Measurements from ENCODE around the gene DPCD. TPM values are rescaled to one million over a fixed set of nuclear protein-coding genes. Genes with fewer than 3 reads are reported as not detected.

Gene DPCD
- 10 to 100 TPM; 33.3 to 52.0 TPM for total RNA-seq
- polyA plus RNA-seq (2013, experiment 1 of 2): 43.1 TPM
- 46.7 TPM for polyA plus RNA-seq (2013, experiment 2 of 2)
- long read RNA-seq, experiment 1, transcript DPCD-202 (6 exons, 858 nt): major isoform, 12 of 17 reads
- long read RNA-seq, experiment 1, partial matches to known transcripts: 2 of 17 reads
- long read RNA-seq, experiment 1, other reads (novel, unspliced or antisense): 3 of 17 reads
- long read RNA-seq, experiment 2, transcript DPCD-202 (6 exons, 858 nt): major isoform, 66 of 77 reads
- long read RNA-seq, experiment 2, partial matches to known transcripts: 5 of 77 reads
- long read RNA-seq, experiment 2, other reads (novel, unspliced or antisense): 6 of 77 reads
- long read RNA-seq, experiment 3, transcript DPCD-202 (6 exons, 858 nt): major isoform, 25 of 39 reads
- long read RNA-seq, experiment 3, partial matches to known transcripts: 9 of 39 reads
- long read RNA-seq, experiment 3, other reads (novel, unspliced or antisense): 5 of 39 reads
- long read RNA-seq, experiment 4, transcript DPCD-202 (6 exons, 858 nt): major isoform, 138 of 149 reads
- long read RNA-seq, experiment 4, partial matches to known transcripts: 2 of 149 reads
- long read RNA-seq, experiment 4, other reads (novel, unspliced or antisense): 7 of 149 reads

GRCh38 chr10:101587725-101588653 is at the start of gene DPCD, which contains the start of gene POLL:
Gene DPCD, plus strand, starts transcription at chr10:101588321. Its CDS starts 16 bp downstream, at chr10:101588337.
Gene POLL, minus strand, starts transcription at chr10:101588257. Its CDS starts 897 bp downstream, at chr10:101587360.
- Mint-ChIP-seq H3K4me3 (peak within 1 kb of the TSS; percentile 92), H3K9me3 (no peaks in the 10 kb centered on the region), H3K27ac (peak within 1 kb of the TSS; percentile 85), H3K27me3 (ENCODE audit: insufficient read depth) (no peaks in the 10 kb centered on the region), H3K36me3 (ENCODE audit: low read depth) (peaks cover 23% of the 10 kb centered on the region), H3K4me1 (peaks cover 18% of the 10 kb centered on the region)
- Histone ChIP-seq H3K27ac (ENCODE audit: low read depth, low read length) (no peak within 1 kb of the TSS), H3K4me3 (ENCODE audit: low read length) (peak within 1 kb of the TSS; percentile 90), H3K9ac (ENCODE audit: extremely low read depth, low read length, poor library complexity, severe bottlenecking) (peak within 1 kb of the TSS; percentile 57), H3K4me1 (ENCODE audit: control insufficient read depth, insufficient read depth, low read length) (no peaks in the 10 kb centered on the region), H3K36me3 (ENCODE audit: control insufficient read depth, insufficient read depth, low read length) (peaks cover 34% of the 10 kb centered on the region), H3K27me3 (ENCODE audit: control insufficient read depth, insufficient read depth, low read length, poor library complexity, severe bottlenecking) (no peaks in the 10 kb centered on the region), H3K9me3 (ENCODE audit: control insufficient read depth, low read length) (no peaks in the 10 kb centered on the region)
- TF ChIP-seq, protein P1, sequence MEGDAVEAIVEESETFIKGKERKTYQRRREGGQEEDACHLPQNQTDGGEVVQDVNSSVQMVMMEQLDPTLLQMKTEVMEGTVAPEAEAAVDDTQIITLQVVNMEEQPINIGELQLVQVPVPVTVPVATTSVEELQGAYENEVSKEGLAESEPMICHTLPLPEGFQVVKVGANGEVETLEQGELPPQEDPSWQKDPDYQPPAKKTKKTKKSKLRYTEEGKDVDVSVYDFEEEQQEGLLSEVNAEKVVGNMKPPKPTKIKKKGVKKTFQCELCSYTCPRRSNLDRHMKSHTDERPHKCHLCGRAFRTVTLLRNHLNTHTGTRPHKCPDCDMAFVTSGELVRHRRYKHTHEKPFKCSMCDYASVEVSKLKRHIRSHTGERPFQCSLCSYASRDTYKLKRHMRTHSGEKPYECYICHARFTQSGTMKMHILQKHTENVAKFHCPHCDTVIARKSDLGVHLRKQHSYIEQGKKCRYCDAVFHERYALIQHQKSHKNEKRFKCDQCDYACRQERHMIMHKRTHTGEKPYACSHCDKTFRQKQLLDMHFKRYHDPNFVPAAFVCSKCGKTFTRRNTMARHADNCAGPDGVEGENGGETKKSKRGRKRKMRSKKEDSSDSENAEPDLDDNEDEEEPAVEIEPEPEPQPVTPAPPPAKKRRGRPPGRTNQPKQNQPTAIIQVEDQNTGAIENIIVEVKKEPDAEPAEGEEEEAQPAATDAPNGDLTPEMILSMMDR (conservative IDR thresholded peaks at IDR 0.05): no peak
- peak; percentile 98 for DNase-seq
- 0% methylated on average over 27 to 49 of the region's 50 CpGs for WGBS, 2 experiments (ENCODE audit: insufficient coverage in 1 of 2, insufficient read length in 1 of 2)

- H3K27ac Mint-ChIP-seq: no peak overlapping the region
- H3K36me3 Mint-ChIP-seq (ENCODE audit: low read depth): peaks cover 15% of the 10 kb centered on the region
- Histone ChIP-seq H3K9ac (ENCODE audit: extremely low read depth, low read length, poor library complexity, severe bottlenecking) (no peak overlapping the region), H3K27me3 (ENCODE audit: control insufficient read depth, insufficient read depth, low read length, poor library complexity, severe bottlenecking) (no peaks in the 10 kb centered on the region), H3K36me3 (ENCODE audit: control insufficient read depth, insufficient read depth, low read length) (peaks cover 12% of the 10 kb centered on the region), H3K4me1 (ENCODE audit: control insufficient read depth, insufficient read depth, low read length) (no peaks in the 10 kb centered on the region), H3K27ac (ENCODE audit: low read depth, low read length) (no peak overlapping the region), H3K4me3 (ENCODE audit: low read length) (no peak overlapping the region), H3K9me3 (ENCODE audit: control insufficient read depth, low read length) (no peaks in the 10 kb centered on the region)
- H3K4me3 Mint-ChIP-seq: no peak overlapping the region
- TF ChIP-seq, protein P1 (conservative IDR thresholded peaks at IDR 0.05): no peak
- 97% methylated on average over 2 of the region's 2 CpGs; no CpG with 5 or more reads in 1 of the 2 experiments for WGBS, 2 experiments (ENCODE audit: insufficient coverage in 1 of 2, insufficient read length in 1 of 2)
- H3K9me3 Mint-ChIP-seq: no peaks in the 10 kb centered on the region
- H3K27me3 Mint-ChIP-seq (ENCODE audit: insufficient read depth): no peaks in the 10 kb centered on the region
- peaks cover 4% of the 10 kb centered on the region for H3K4me1 Mint-ChIP-seq
- no peak for DNase-seq
These were observed 49.7 kb upstream of the DPCD start for GRCh38 chr10:101538446-101538845.

DNA sequence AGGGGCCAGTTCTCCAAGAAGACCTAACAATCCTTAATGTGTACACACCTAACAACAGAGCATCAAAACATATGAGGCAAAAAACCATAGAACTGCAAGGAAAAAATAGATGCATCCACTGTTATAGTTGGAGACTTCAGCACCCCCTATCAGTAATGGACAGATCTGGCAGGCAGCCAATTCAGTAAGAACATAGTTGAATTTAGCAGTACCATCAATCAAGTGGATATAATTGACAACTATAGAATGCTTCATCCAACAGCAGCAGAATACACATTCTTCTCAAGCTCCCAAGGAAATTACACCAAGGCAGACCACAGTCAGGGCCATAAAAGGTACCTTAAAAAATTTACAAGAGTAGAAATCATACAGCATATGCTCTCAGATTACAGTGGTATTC is 42.2 kb upstream of the DPCD start:
- DNase-seq: no peak
- Histone ChIP-seq H3K36me3 (ENCODE audit: control insufficient read depth, insufficient read depth, low read length) (peaks cover 4% of the 10 kb centered on the region), H3K9ac (ENCODE audit: extremely low read depth, low read length, poor library complexity, severe bottlenecking) (no peak overlapping the region), H3K4me1 (ENCODE audit: control insufficient read depth, insufficient read depth, low read length) (no peaks in the 10 kb centered on the region), H3K27ac (ENCODE audit: low read depth, low read length) (no peak overlapping the region), H3K27me3 (ENCODE audit: control insufficient read depth, insufficient read depth, low read length, poor library complexity, severe bottlenecking) (no peaks in the 10 kb centered on the region), H3K9me3 (ENCODE audit: control insufficient read depth, low read length) (no peaks in the 10 kb centered on the region), H3K4me3 (ENCODE audit: low read length) (no peak overlapping the region)
- Mint-ChIP-seq H3K27ac (no peak overlapping the region), H3K4me3 (no peak overlapping the region), H3K4me1 (no peaks in the 10 kb centered on the region), H3K9me3 (no peaks in the 10 kb centered on the region), H3K36me3 (ENCODE audit: low read depth) (peaks cover 11% of the 10 kb centered on the region), H3K27me3 (ENCODE audit: insufficient read depth) (no peaks in the 10 kb centered on the region)
- TF ChIP-seq, protein P1 (conservative IDR thresholded peaks at IDR 0.05): peak; percentile 26

All from endodermal cell (in vitro differentiated cells).